Mesenchymal stem cell (in vitro differentiated cells and primary cell): ENCODE measurements around the gene ERBB4.

Experiments used
- DNase-seq: peaks from one replicate; pipeline ENCODE4 v3.0.0-alpha.2; 2013
- H2AFZ ChIP-seq: one replicate; pipeline ENCODE4 v1.6.1; 2013; ENCODE audit warnings: low read depth, mild to moderate bottlenecking, control low read depth, inconsistent platforms, low read length, moderate library complexity
- H2AK5ac ChIP-seq: 2 replicates; pipeline ENCODE4 v1.6.1; 2013; ENCODE audit warnings: low read length, moderate library complexity, mild to moderate bottlenecking, inconsistent platforms; ENCODE audit not compliant: severe bottlenecking
- H2BK120ac ChIP-seq: one replicate; pipeline ENCODE4 v1.6.1; 2013; ENCODE audit warnings: low read depth, mild to moderate bottlenecking, inconsistent platforms, low read length, moderate library complexity
- H2BK12ac ChIP-seq, 2 experiments: one replicate each; pipeline ENCODE4 v1.6.1; 2013; ENCODE audit warnings: inconsistent platforms in 2 of 2, low read length in 2 of 2, mild to moderate bottlenecking in 2 of 2, moderate library complexity in 2 of 2, control low read depth in 1 of 2
- H2BK15ac ChIP-seq: one replicate; pipeline ENCODE4 v1.6.1; 2013; ENCODE audit warnings: mild to moderate bottlenecking, low read depth, inconsistent platforms; ENCODE audit not compliant: poor library complexity, severe bottlenecking
- H2BK5ac ChIP-seq: 2 replicates; pipeline ENCODE4 v1.6.1; 2013; ENCODE audit warnings: low read depth, mild to moderate bottlenecking, low read length, control low read depth, inconsistent platforms; ENCODE audit not compliant: poor library complexity, severe bottlenecking
- H3K14ac ChIP-seq, 2 experiments: one replicate each; pipeline ENCODE4 v1.6.1; 2013; ENCODE audit warnings: inconsistent platforms in 2 of 2, low read length in 2 of 2, control low read depth in 1 of 2, mild to moderate bottlenecking in 1 of 2, moderate library complexity in 1 of 2
- H3K18ac ChIP-seq, 2 experiments: one replicate each; pipeline ENCODE4 v1.6.1; 2013; ENCODE audit warnings: inconsistent platforms in 2 of 2, low read length in 2 of 2, control low read depth in 1 of 2, low read depth in 1 of 2, mild to moderate bottlenecking in 1 of 2
- H3K23ac ChIP-seq, 2 experiments: one replicate each; pipeline ENCODE4 v1.6.1; 2013; ENCODE audit warnings: inconsistent platforms in 2 of 2, low read length in 2 of 2, mild to moderate bottlenecking in 2 of 2, moderate library complexity in 2 of 2, control low read depth in 1 of 2
- H3K27ac ChIP-seq: 2 replicates; pipeline ENCODE4 v1.5.1; 2013; ENCODE audit warnings: mild to moderate bottlenecking, moderate library complexity, low read length, control low read depth, inconsistent platforms; ENCODE audit not compliant: poor library complexity, severe bottlenecking
- H3K27me3 ChIP-seq, 2 experiments: 2 replicates each; pipeline versions ENCODE4 v1.6.1 to v1.7.0; 2013; ENCODE audit warnings: low read length in 2 of 2, mild to moderate bottlenecking in 2 of 2, moderate library complexity in 2 of 2, control low read depth in 1 of 2, inconsistent platforms in 1 of 2; ENCODE audit not compliant: control insufficient read depth in 1 of 2, insufficient read depth in 1 of 2
- H3K36me3 ChIP-seq, 2 experiments: 2 replicates each; pipeline versions ENCODE4 v1.6.1 to v1.7.0; 2013; ENCODE audit warnings: low read length in 2 of 2, control low read depth in 1 of 2, inconsistent platforms in 1 of 2, low read depth in 1 of 2, mild to moderate bottlenecking in 1 of 2; ENCODE audit not compliant: insufficient read depth in 2 of 2, control insufficient read depth in 1 of 2
- H3K4ac ChIP-seq, 2 experiments: one replicate each; pipeline ENCODE4 v1.6.1; 2013; ENCODE audit warnings: inconsistent platforms in 2 of 2, low read length in 2 of 2, mild to moderate bottlenecking in 2 of 2, moderate library complexity in 2 of 2, control low read depth in 1 of 2, low read depth in 1 of 2
- H3K4me1 ChIP-seq: 2 replicates; pipeline ENCODE4 v1.6.1; 2013; ENCODE audit warnings: low read depth, low read length, control low read depth; ENCODE audit not compliant: control insufficient read depth, insufficient read depth
- H3K4me2 ChIP-seq: 2 replicates; pipeline ENCODE4 v1.6.1; 2013; ENCODE audit warnings: low read length, mild to moderate bottlenecking, inconsistent platforms; ENCODE audit not compliant: poor library complexity, severe bottlenecking
- H3K4me3 ChIP-seq, 2 experiments: 2 replicates each; pipeline versions ENCODE4 v1.5.1 to v1.7.0; 2013; ENCODE audit warnings: low read length in 2 of 2, mild to moderate bottlenecking in 2 of 2, control low read depth in 1 of 2, low read depth in 1 of 2; ENCODE audit not compliant: insufficient read depth in 1 of 2
- H3K79me1 ChIP-seq: replicated peaks from 2 replicates; pipeline ENCODE4 v1.6.1; 2013; ENCODE audit warnings: mild to moderate bottlenecking, control low read depth, low read length, inconsistent platforms; ENCODE audit not compliant: poor library complexity, severe bottlenecking
- H3K9ac ChIP-seq: 2 replicates; pipeline ENCODE4 v1.7.0; 2013; ENCODE audit warnings: mild to moderate bottlenecking, low read length, moderate library complexity
- H3K9me3 ChIP-seq: 2 replicates; pipeline ENCODE4 v1.7.0; 2013; ENCODE audit warnings: mild to moderate bottlenecking, low read length; ENCODE audit not compliant: control insufficient read depth
- H4K8ac ChIP-seq: one replicate; pipeline ENCODE4 v1.6.1; 2013; ENCODE audit warnings: inconsistent platforms, mild to moderate bottlenecking, low read length, moderate library complexity
- H4K91ac ChIP-seq: one replicate; pipeline ENCODE4 v1.6.1; 2013; ENCODE audit warnings: mild to moderate bottlenecking, low read length, inconsistent platforms
- WGBS: methylation state at CpG from one replicate; pipeline ENCODE4 v1.1.7; 2013; ENCODE audit warnings: mixed read lengths; 5-methylcytosine and 5-hydroxymethylcytosine counted together

ERBB4 gene

DNA sequence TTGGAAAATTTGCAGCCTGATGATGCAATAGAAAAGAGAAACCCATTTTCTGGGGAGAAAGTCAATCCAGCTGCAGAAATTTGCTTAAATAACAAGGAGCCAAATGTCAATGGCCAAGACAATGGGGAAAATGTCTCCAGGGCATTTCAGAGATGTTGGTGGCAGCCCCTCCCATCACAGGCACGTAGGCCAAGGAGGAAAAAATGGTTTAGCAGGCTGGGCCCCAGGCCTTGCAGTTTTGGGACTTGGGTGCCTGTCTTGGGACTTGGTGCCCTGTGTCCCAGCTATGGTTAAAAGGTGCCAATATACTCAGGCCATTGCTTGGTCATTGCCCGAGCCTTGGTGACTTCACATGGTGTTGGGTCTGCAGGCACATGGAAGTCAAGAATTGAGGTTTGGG, 368.2 kb downstream of the ERBB4 start:
- no peaks in the 10 kb centered on the region for H3K36me3 ChIP-seq
- H2BK5ac ChIP-seq: no peak overlapping the region
- no peak overlapping the region for H4K8ac ChIP-seq
- H2AFZ ChIP-seq: no peak overlapping the region
- H3K4ac ChIP-seq: no peak overlapping the region
- DNase-seq: no peak
- H3K4me3 ChIP-seq: no peak overlapping the region
- no peak overlapping the region for H3K14ac ChIP-seq
- H3K27ac ChIP-seq: no peak overlapping the region
- H2BK120ac ChIP-seq: no peak overlapping the region
- no peak overlapping the region for H3K4me2 ChIP-seq
- no peak overlapping the region for H2BK15ac ChIP-seq
- WGBS: 48% methylated on average over 2 of the region's 2 CpGs
- no peak overlapping the region for H2BK12ac ChIP-seq
- H4K91ac ChIP-seq: no peak overlapping the region
- no peaks in the 10 kb centered on the region for H3K4me1 ChIP-seq
- H3K9me3 ChIP-seq: peaks cover 7% of the 10 kb centered on the region
- no peak overlapping the region for H3K9ac ChIP-seq
- H3K23ac ChIP-seq: no peak overlapping the region
- no peak overlapping the region for H2AK5ac ChIP-seq
- H3K18ac ChIP-seq: no peak overlapping the region
- H3K79me1 ChIP-seq: no peaks in the 10 kb centered on the region
- H3K27me3 ChIP-seq: no peaks in the 10 kb centered on the region

DNA sequence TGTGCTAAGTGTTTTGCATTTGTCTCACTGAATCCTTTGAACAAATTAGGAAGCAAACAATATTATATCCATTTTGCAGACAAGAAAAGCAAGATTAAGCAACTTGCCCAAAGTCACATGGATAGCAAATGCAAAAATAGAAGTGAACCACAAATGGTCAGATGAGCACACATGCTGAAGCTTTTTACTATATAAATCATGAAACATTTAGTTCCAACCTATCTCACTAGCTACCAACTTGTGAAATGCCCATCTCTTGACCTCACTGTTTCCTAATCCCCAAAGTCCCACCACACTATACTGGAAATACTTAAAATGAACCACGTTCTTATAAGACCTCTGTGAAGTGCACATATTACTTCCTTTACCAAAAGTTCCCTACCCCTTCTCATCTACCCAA, 380.5 kb downstream of the ERBB4 start:
- no peak overlapping the region for H3K4ac ChIP-seq
- H2AFZ ChIP-seq: no peak overlapping the region
- no peaks in the 10 kb centered on the region for H3K9me3 ChIP-seq
- H3K27me3 ChIP-seq: no peaks in the 10 kb centered on the region
- no peak overlapping the region for H2BK15ac ChIP-seq
- no peak overlapping the region for H4K8ac ChIP-seq
- H3K9ac ChIP-seq: no peak overlapping the region
- no peak overlapping the region for H4K91ac ChIP-seq
- no peak overlapping the region for H3K18ac ChIP-seq
- no peak overlapping the region for H2BK120ac ChIP-seq
- 79% methylated on average over 1 of the region's 1 CpG for WGBS
- H2BK12ac ChIP-seq: no peak overlapping the region
- no peak overlapping the region for H3K27ac ChIP-seq
- no peak overlapping the region for H3K23ac ChIP-seq
- no peak overlapping the region for H3K14ac ChIP-seq
- peak; percentile 18 for DNase-seq
- H3K4me3 ChIP-seq: no peak overlapping the region
- H3K79me1 ChIP-seq: no peaks in the 10 kb centered on the region
- H3K4me1 ChIP-seq: no peaks in the 10 kb centered on the region
- H2BK5ac ChIP-seq: no peak overlapping the region
- H2AK5ac ChIP-seq: no peak overlapping the region
- H3K4me2 ChIP-seq: no peak overlapping the region
- no peaks in the 10 kb centered on the region for H3K36me3 ChIP-seq

DNA sequence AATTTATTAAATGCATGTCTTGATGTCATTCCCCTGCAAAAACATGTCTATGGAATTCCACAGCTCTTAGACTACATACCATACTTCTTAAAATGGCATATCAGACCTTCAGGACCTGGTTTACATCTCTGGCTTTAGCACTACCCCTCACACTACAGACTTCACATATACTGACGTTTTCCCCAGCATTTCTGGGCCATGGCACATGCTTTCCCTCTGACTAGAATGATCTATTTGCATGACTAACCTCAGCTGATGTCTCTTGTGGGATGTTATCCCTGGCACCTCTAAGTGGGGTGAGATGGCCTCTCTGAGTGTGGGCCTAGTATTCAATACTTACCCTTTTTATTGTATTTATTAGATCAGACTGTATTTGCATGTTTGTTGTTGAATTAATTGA, 381.6 kb downstream of the ERBB4 start:
- no CpG with 5 or more reads among the region's 1 CpG for WGBS
- Histone ChIP-seq H2AK5ac (no peak overlapping the region), H2AFZ (no peak overlapping the region)

DNA sequence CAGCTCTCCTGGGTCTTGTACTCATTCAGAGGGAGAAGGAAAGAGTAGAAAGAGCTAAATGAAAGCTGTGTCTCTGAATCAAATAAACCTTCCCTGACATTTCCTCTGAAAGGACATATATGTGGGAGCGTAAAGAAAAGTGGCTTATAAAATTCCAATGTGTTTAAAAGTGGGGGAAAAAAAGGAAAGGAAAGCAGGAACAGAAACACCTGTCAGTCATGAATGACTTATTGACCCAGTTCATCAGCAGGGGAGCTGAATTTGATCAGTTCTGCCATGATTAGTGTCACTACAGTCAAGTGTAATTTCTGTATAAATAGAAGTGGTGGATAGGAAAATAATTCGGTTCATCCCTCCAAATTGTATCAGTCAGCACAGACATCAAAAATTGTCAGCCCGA, 382.5 kb downstream of the ERBB4 start:
- Histone ChIP-seq H2AK5ac (no peak overlapping the region), H3K27ac (no peak overlapping the region), H3K4me3 (no peak overlapping the region), H2BK15ac (no peak overlapping the region), H2AFZ (no peak overlapping the region), H3K9ac (no peak overlapping the region), H3K4ac (no peak overlapping the region), H3K4me1 (no peaks in the 10 kb centered on the region), H3K14ac (no peak overlapping the region), H3K36me3 (no peaks in the 10 kb centered on the region), H3K18ac (no peak overlapping the region), H2BK12ac (no peak overlapping the region), H4K8ac (no peak overlapping the region), H3K23ac (no peak overlapping the region), H4K91ac (no peak overlapping the region), H3K9me3 (no peaks in the 10 kb centered on the region), H3K79me1 (no peaks in the 10 kb centered on the region), H2BK5ac (no peak overlapping the region), H2BK120ac (no peak overlapping the region), H3K27me3 (no peaks in the 10 kb centered on the region), H3K4me2 (no peak overlapping the region)
- DNase-seq: no peak
- WGBS: 98% methylated on average over 2 of the region's 3 CpGs

More for the DNA sequence above, 381.6 kb downstream of the ERBB4 start:
- no peaks in the 10 kb centered on the region for H3K79me1 ChIP-seq
- no peak overlapping the region for H3K9ac ChIP-seq
- no peaks in the 10 kb centered on the region for H3K27me3 ChIP-seq
- H3K4me3 ChIP-seq: no peak overlapping the region
- no peak overlapping the region for H4K8ac ChIP-seq
- no peaks in the 10 kb centered on the region for H3K9me3 ChIP-seq
- no peak overlapping the region for H3K4me2 ChIP-seq
- no peak overlapping the region for H3K14ac ChIP-seq
- H3K23ac ChIP-seq: no peak overlapping the region
- H2BK15ac ChIP-seq: no peak overlapping the region
- H3K4me1 ChIP-seq: no peaks in the 10 kb centered on the region
- no peak overlapping the region for H2BK120ac ChIP-seq
- no peak overlapping the region for H2BK5ac ChIP-seq
- H2BK12ac ChIP-seq: no peak overlapping the region
- peak overlapping the region; percentile 24 for H3K27ac ChIP-seq
- DNase-seq: peak; percentile 82
- no peaks in the 10 kb centered on the region for H3K36me3 ChIP-seq
- H3K4ac ChIP-seq: no peak overlapping the region
- H3K18ac ChIP-seq: no peak overlapping the region
- H4K91ac ChIP-seq: no peak overlapping the region
